Testis (tissue), 3 donors: ENCODE data around the gene FBXO41. TPM values are rescaled to one million over a fixed set of nuclear protein-coding genes. Genes with fewer than 3 reads are reported as not detected.
"Not testable (repeated sequence)": the region's sequence is repeated elsewhere in the genome, so short reads cannot be mapped to it uniquely, and the experiment has no call there.

ENCODE experiments used
- DNase-seq: peaks from one replicate; pipeline ENCODE4 v3.0.0-alpha.2; 2019
- H3K27ac ChIP-seq, 2 donors: fragments of 200-600 bp; sonication (generic); one replicate each; pipeline ENCODE4 v1.5.1; 2019
- H3K27me3 ChIP-seq: fragments of 200-600 bp; sonication (generic); one replicate; pipeline ENCODE4 v1.5.1; 2019
- H3K36me3 ChIP-seq: fragments of 200-600 bp; sonication (generic); one replicate; pipeline ENCODE4 v1.5.1; 2017; ENCODE audit warnings: low read depth; ENCODE audit errors: missing control alignments
- H3K4me1 ChIP-seq: fragments of 200-600 bp; sonication (generic); one replicate; pipeline ENCODE4 v1.5.1; 2019
- H3K4me3 ChIP-seq, 2 donors: fragments of 200-600 bp; sonication (generic); one replicate each; pipeline ENCODE4 v1.5.1; 2017 to 2019
- H3K9me3 ChIP-seq: fragments of 200-600 bp; sonication (generic); one replicate; pipeline ENCODE4 v1.5.1; 2017
- CTCF ChIP-seq, 3 experiments: fragments of 450-650 bp in 2 of 3; fragments of 200-600 bp in 1 of 3; sonication (generic) in 1 of 3; IDR thresholded peaks; one replicate each; pipeline ENCODE4 v1.5.1; 2016 to 2019; ENCODE audit warnings: antibody characterized with exemption in 3 of 3, mild to moderate bottlenecking in 2 of 3, moderate library complexity in 1 of 3
- POLR2A ChIP-seq: fragments of 450-650 bp; IDR thresholded peaks from one replicate; pipeline ENCODE4 v1.6.1; 2017; ENCODE audit warnings: antibody characterized with exemption, mild to moderate bottlenecking, moderate library complexity
- WGBS, 2 donors: methylation state at CpG; one replicate each; pipeline ENCODE4 v1.1.5; 2018; 5-methylcytosine and 5-hydroxymethylcytosine counted together
- intact Hi-C: fragments of 100-400 bp; cut with DNase I; formaldehyde crosslinking; loops from one replicate; pipeline ENCODE4 v1.15.1; 2023; ENCODE audit warnings: low total_unique reads
- polyA plus RNA-seq: library from polyadenylated mRNA; stranded (reverse); fragments of 350-450 nt; fragmentation: Illumina TruSeq; extraction: RNeasy Lipid Tissue Mini Kit (QIAGEN cat#74804); gene quantifications from one replicate; pipeline ENCODE4 v1.2.3, GENCODE V29; 2014; ENCODE audit warnings: low read depth, low replicate concordance; ENCODE audit not compliant: insufficient read depth
- total RNA-seq, 2 donors: library from RNA; depleted of rRNA; stranded (reverse); fragments of >200 nt; gene quantifications; one replicate each; pipeline ENCODE4 v1.2.3, GENCODE V29; 2016

The FBXO41 gene
- total and polyA plus RNA-seq, 3 donors from 2014 or later: 4.9 to 12.4 (median 11.1) TPM

GRCh38 chr2:73264783-73265182 is 19.5 kb downstream of the FBXO41 start:
- Histone ChIP-seq H3K4me1 (no peaks in the 10 kb centered on the region), H3K27ac (no peak overlapping the region), H3K9me3 (no peaks in the 10 kb centered on the region), H3K4me3 (no peak overlapping the region), H3K27me3 (no peaks in the 10 kb centered on the region), H3K36me3 (no peaks in the 10 kb centered on the region)
- TF ChIP-seq CTCF (IDR thresholded peaks at IDR 0.05): no peak
- TF ChIP-seq POLR2A: no peak
- no peak for DNase-seq
- 89% methylated on average over 1 to 4 of the region's 4 CpGs for WGBS, 2 donors
- intact Hi-C loops: no loop called here

GRCh38 chr2:73264332-73264606 is 20.0 kb downstream of the FBXO41 start:
- H3K27ac ChIP-seq: no peak overlapping the region
- TF ChIP-seq CTCF (IDR thresholded peaks at IDR 0.05): no peak
- H3K36me3 ChIP-seq: no peaks in the 10 kb centered on the region
- H3K27me3 ChIP-seq: no peaks in the 10 kb centered on the region
- H3K4me1 ChIP-seq: no peaks in the 10 kb centered on the region
- H3K9me3 ChIP-seq: no peaks in the 10 kb centered on the region
- intact Hi-C loops: no loop called here
- WGBS, 2 donors: 93 to 95% methylated on average over 15 of the region's 15 CpGs
- no peak for DNase-seq
- no peak overlapping the region for H3K4me3 ChIP-seq

- Histone ChIP-seq H3K9me3 (no peaks in the 10 kb centered on the region), H3K27ac (no peak overlapping the region), H3K4me1 (no peaks in the 10 kb centered on the region), H3K36me3 (no peaks in the 10 kb centered on the region), H3K27me3 (no peaks in the 10 kb centered on the region), H3K4me3 (no peak overlapping the region)
- TF ChIP-seq CTCF (IDR thresholded peaks at IDR 0.05): no peak
- TF ChIP-seq POLR2A: no peak
- WGBS, 2 donors: 92 to 97% methylated on average over 7 to 16 of the region's 16 CpGs
- intact Hi-C loops: no loop called here
- no peak for DNase-seq
Measured at GRCh38 chr2:73263540-73264331, 20.5 kb downstream of the FBXO41 start.

- H3K27me3 ChIP-seq, H3K9me3 ChIP-seq, DNase-seq, H3K36me3 ChIP-seq, intact Hi-C loops, H3K27ac ChIP-seq, H3K4me1 ChIP-seq, H3K4me3 ChIP-seq: not testable (repeated sequence)
- 95 to 97% methylated on average over 14 to 18 of the region's 18 CpGs for WGBS, 2 donors
Measured at GRCh38 chr2:73262691-73263429, 21.4 kb downstream of the FBXO41 start.

GRCh38 chr2:73262108-73262651 is 22.1 kb downstream of the FBXO41 start:
- Histone ChIP-seq H3K27ac (no peak overlapping the region), H3K9me3 (no peaks in the 10 kb centered on the region), H3K4me1 (no peaks in the 10 kb centered on the region), H3K36me3 (no peaks in the 10 kb centered on the region), H3K4me3 (no peak overlapping the region), H3K27me3 (no peaks in the 10 kb centered on the region)
- DNase-seq: no peak
- TF ChIP-seq POLR2A (no peak), CTCF (IDR thresholded peaks at IDR 0.05) (no peak)
- intact Hi-C loops: no loop called here
- WGBS, 2 donors: 92 to 96% methylated on average over 4 of the region's 4 CpGs
